Fibroblast of lung (primary cell): ENCODE results near the gene HIVEP1. TPM values are rescaled to one million over a fixed set of nuclear protein-coding genes. Genes with fewer than 3 reads are reported as not detected.

ENCODE experiments used
- DNase-seq, 2 donors: peaks; one replicate each; pipeline versions ENCODE4 v3.0.0 to v3.0.0-alpha.2; 2010; ENCODE audit warnings: low read depth in 2 of 2
- H2AFZ ChIP-seq: 2 replicates; pipeline ENCODE4 v1.5.1; 2012; ENCODE audit warnings: low read length, control low read depth, inconsistent platforms
- H3K27ac ChIP-seq: 2 replicates; pipeline ENCODE4 v1.5.1; 2011; ENCODE audit warnings: low read length, control low read depth; ENCODE audit not compliant: insufficient read depth
- H3K27me3 ChIP-seq: 2 replicates; pipeline ENCODE4 v1.5.1; 2011; ENCODE audit warnings: mild to moderate bottlenecking, low read length; ENCODE audit not compliant: control insufficient read depth, insufficient read depth
- H3K36me3 ChIP-seq: 2 replicates; pipeline ENCODE4 v1.5.1; 2011; ENCODE audit warnings: low read length; ENCODE audit not compliant: control insufficient read depth, insufficient read depth
- H3K4me1 ChIP-seq: 2 replicates; pipeline ENCODE4 v1.5.1; 2011; ENCODE audit warnings: low read length; ENCODE audit not compliant: control insufficient read depth, insufficient read depth; ENCODE audit errors: extremely low read depth
- H3K4me2 ChIP-seq: 2 replicates; pipeline ENCODE4 v1.5.1; 2011; ENCODE audit warnings: low read length, control low read depth; ENCODE audit not compliant: insufficient read depth; ENCODE audit errors: extremely low read depth
- H3K4me3 ChIP-seq, 4 experiments: fragments of 200-600 bp in 1 of 4; sonication (generic) in 1 of 4; replicated peaks in 1 of 4; 2 replicates each; pipeline ENCODE4 v1.5.1; 2011 to 2016; ENCODE audit warnings: low read length in 4 of 4, low read depth in 3 of 4, mild to moderate bottlenecking in 3 of 4, control low read depth in 2 of 4, inconsistent platforms in 1 of 4, mixed read lengths in 1 of 4; ENCODE audit not compliant: insufficient read depth in 1 of 4; ENCODE audit errors: control extremely low read depth in 1 of 4
- H3K79me2 ChIP-seq: 2 replicates; pipeline ENCODE4 v1.5.1; 2012; ENCODE audit warnings: mild to moderate bottlenecking, low read length, inconsistent platforms; ENCODE audit not compliant: control insufficient read depth, insufficient read depth
- H3K9ac ChIP-seq: 2 replicates; pipeline ENCODE4 v1.5.1; 2011; ENCODE audit warnings: mild to moderate bottlenecking, low read length, control low read depth; ENCODE audit not compliant: insufficient read depth
- H3K9me3 ChIP-seq: 2 replicates; pipeline ENCODE4 v1.5.1; 2012; ENCODE audit warnings: low read depth, low read length; ENCODE audit not compliant: control insufficient read depth, insufficient read depth
- H4K20me1 ChIP-seq: 2 replicates; pipeline ENCODE4 v1.5.1; 2011; ENCODE audit warnings: low read length; ENCODE audit not compliant: control insufficient read depth, insufficient read depth; ENCODE audit errors: extremely low read depth
- EZH2 ChIP-seq: IDR thresholded peaks from 2 replicates; pipeline ENCODE4 v1.5.1; 2012; ENCODE audit warnings: low read length, control low read depth, mild to moderate bottlenecking; ENCODE audit errors: missing control alignments
- polyA plus RNA-seq, 2 donors: library from polyadenylated mRNA; depleted of rRNA in 1 of 2; stranded (reverse) in 1 of 2; unstranded in 1 of 2; fragments of >200 nt; gene quantifications; 2 replicates each; pipeline ENCODE4 v1.2.1, GENCODE V29; 2011 to 2012; ENCODE audit warnings: missing spikeins in 1 of 2
- total RNA-seq: library from RNA; depleted of rRNA; stranded (reverse); fragments of >200 nt; gene quantifications from 2 replicates; pipeline ENCODE4 v1.2.1, GENCODE V29; 2014
- TF ChIP-seq, protein P1 (sequence below), 2 donors: IDR thresholded peaks in 1 of 2; conservative IDR thresholded peaks in 1 of 2; 1 replicate in 1 of 2; 2 replicates in 1 of 2; pipeline ENCODE4 v1.5.1; 2011 to 2012; ENCODE audit warnings: low read length in 2 of 2, control low read depth in 1 of 2, inconsistent platforms in 1 of 2, low read depth in 1 of 2, mild to moderate bottlenecking in 1 of 2

The HIVEP1 gene
- total and polyA plus RNA-seq, 2 donors (not counting 1 experiment from before 2014, with no cell fraction given), result 9.9 to 14.6 TPM

DNA sequence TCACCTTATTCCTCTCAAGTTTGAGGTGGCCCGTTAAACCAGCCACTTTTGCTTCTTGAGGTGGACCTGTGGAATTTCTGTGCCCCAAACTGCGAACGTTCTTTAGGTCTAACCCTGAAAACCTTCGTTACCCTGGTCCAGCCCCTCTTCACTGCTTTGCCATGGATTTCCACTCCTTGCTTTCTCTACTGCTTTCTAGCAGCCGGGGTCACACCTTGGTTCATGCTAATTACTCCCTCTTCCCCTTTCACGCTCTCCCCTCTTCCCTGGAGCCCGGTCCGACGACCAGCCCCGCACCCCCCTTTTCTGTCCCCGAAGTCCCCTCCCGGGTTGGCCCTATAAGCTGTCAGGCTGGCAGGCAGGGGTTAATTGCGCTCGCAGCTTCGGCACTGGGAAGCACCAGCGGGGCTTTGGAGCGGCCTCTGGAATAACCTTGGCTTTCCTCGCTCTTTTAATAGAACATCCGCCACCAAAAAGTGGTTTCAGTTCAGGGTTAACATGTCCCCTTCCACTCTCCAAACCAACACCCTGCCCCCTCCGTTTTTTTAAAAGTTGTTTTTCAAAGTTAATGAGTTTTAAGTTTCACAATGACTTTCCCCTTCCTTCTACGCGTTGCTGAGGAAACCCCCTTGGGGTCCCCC, 1.4 kb upstream of the HIVEP1 start:
- peaks cover 5% of the 10 kb centered on the region for H3K79me2 ChIP-seq
- H3K27me3 ChIP-seq, result no peaks in the 10 kb centered on the region
- peak overlapping the region; percentile 98 for H3K4me2 ChIP-seq
- peak overlapping the region; percentile 98 for H3K27ac ChIP-seq
- peak overlapping the region; percentile 61 for H2AFZ ChIP-seq
- H3K9me3 ChIP-seq, result no peaks in the 10 kb centered on the region
- DNase-seq, result no peak
- peak overlapping the region; percentile 87 for H3K9ac ChIP-seq
- peaks cover 2% of the 10 kb centered on the region for H3K4me1 ChIP-seq
- no peaks in the 10 kb centered on the region for H3K36me3 ChIP-seq
- H4K20me1 ChIP-seq, result no peaks in the 10 kb centered on the region
- H3K4me3 ChIP-seq, result peak overlapping the region; percentile 42 to 75 (median 70)
- no peak for TF ChIP-seq EZH2
- TF ChIP-seq, protein P1, sequence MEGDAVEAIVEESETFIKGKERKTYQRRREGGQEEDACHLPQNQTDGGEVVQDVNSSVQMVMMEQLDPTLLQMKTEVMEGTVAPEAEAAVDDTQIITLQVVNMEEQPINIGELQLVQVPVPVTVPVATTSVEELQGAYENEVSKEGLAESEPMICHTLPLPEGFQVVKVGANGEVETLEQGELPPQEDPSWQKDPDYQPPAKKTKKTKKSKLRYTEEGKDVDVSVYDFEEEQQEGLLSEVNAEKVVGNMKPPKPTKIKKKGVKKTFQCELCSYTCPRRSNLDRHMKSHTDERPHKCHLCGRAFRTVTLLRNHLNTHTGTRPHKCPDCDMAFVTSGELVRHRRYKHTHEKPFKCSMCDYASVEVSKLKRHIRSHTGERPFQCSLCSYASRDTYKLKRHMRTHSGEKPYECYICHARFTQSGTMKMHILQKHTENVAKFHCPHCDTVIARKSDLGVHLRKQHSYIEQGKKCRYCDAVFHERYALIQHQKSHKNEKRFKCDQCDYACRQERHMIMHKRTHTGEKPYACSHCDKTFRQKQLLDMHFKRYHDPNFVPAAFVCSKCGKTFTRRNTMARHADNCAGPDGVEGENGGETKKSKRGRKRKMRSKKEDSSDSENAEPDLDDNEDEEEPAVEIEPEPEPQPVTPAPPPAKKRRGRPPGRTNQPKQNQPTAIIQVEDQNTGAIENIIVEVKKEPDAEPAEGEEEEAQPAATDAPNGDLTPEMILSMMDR (conservative IDR thresholded peaks at IDR 0.05 in 1 of 2, IDR thresholded peaks at IDR 0.05 in 1 of 2; ENCODE audit: low read depth in 1 of 2, low read length in 2 of 2), result no peak

DNA sequence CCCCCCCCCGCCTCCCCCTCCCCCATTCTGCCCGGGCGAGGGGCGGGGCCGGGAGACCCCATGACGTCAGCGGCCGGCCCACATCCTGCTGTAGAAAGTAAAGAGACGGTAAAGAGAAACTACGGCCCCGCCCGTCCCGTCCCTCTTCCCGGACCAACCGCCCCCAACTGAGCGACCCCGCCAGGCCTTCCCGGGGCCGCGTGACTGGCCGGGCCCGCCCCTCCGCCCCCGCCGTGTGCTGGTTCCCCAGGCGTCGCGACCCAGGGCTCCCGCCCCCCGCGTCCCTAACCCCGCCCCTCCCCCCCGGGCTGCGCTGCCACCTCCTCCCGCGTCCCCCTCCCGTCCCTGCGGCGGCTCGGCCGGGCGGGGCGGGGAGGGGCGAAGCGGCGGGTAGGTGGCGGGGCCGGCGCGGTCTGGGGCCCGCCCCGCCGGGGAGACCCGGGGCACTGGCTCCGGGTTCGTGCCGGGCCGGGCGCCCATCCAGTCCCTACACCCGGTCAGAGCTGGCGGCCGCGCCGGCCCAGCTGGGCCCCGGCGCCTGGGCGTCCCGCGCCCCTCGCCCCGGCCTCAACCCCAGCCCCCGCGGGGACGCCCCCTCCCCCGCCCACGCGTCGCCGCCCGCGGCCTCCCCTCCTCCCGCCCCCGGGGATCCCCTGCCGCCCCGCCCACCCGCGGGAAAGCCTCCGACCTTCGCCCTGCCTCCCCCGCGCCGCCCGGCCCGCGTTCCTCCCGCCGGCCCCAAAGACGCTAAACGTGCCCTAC, 655 bp upstream of the HIVEP1 start:
- Histone ChIP-seq H3K36me3 (peaks cover 2% of the 10 kb centered on the region), H3K4me3 (peak overlapping the region in 1 of 4 experiments; percentile 80), H2AFZ (no peak overlapping the region), H3K27me3 (no peaks in the 10 kb centered on the region), H4K20me1 (no peaks in the 10 kb centered on the region), H3K9me3 (no peaks in the 10 kb centered on the region), H3K4me1 (peaks cover 2% of the 10 kb centered on the region), H3K27ac (peak overlapping the region; percentile 28), H3K79me2 (peaks cover 6% of the 10 kb centered on the region), H3K4me2 (no peak overlapping the region), H3K9ac (peak overlapping the region; percentile 84)
- DNase-seq, result peak; percentile 96 to 97
- no peak for TF ChIP-seq EZH2
- TF ChIP-seq, protein P1 (conservative IDR thresholded peaks at IDR 0.05 in 1 of 2, IDR thresholded peaks at IDR 0.05 in 1 of 2; ENCODE audit: low read depth in 1 of 2, low read length in 2 of 2), result no peak

DNA sequence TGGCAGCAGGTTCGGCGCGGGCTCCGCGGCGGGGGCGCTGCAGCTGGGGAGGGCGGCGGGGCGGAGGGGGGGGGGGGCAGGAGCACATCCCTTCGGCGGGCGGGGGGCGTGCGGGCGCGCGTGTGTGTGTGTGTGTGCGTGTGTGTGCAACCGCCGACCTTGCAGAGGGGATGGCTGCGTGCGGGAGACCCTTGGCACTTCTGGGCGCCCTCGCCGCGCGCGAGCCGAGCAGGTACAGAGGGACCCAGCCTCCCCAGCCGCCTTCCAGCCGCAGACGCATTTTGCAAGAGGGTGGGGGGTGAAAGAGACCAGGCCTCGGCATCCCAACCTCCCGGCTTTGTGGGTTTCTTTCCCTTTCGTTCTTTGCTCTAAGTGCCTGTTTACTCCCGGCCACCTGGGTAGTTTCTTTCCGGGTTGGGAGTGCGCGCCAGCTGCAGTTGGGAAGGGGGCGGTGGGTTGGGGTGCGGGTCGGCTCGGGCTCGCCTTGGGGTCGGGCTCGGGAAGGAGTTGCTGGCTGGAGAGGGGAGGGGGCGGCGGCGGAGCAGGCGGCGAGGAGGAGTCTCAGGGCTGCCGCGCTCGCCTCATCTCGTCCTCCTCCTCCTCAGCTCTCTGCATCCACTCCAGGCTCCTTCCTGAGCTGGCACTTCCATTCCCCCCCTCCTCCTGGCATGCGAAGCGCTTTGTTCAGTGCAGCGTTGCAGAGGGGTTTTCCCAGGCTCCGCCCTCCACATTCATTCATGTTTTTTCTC, 620 bp downstream of the HIVEP1 start:
- Histone ChIP-seq H3K79me2 (peaks cover 6% of the 10 kb centered on the region), H3K36me3 (peaks cover 4% of the 10 kb centered on the region), H3K4me3 (peak overlapping the region; percentile 73 to 85 (median 80)), H3K27ac (peak overlapping the region; percentile 71), H3K9ac (peak overlapping the region; percentile 94), H2AFZ (no peak overlapping the region), H3K4me2 (peak overlapping the region; percentile 52), H3K4me1 (peaks cover 2% of the 10 kb centered on the region), H4K20me1 (no peaks in the 10 kb centered on the region), H3K27me3 (no peaks in the 10 kb centered on the region), H3K9me3 (no peaks in the 10 kb centered on the region)
- DNase-seq, result peak; percentile 81 to 91
- TF ChIP-seq, protein P1 (conservative IDR thresholded peaks at IDR 0.05 in 1 of 2, IDR thresholded peaks at IDR 0.05 in 1 of 2; ENCODE audit: low read depth in 1 of 2, low read length in 2 of 2), result no peak
- TF ChIP-seq EZH2, result no peak
